Smooth muscle cell (in vitro differentiated cells): ENCODE data around the gene MS4A4A. TPM values are rescaled to one million over a fixed set of nuclear protein-coding genes. Genes with fewer than 3 reads are reported as not detected.

Experiments used
- DNase-seq: peaks from one replicate; lab custom pipeline; 2025; ENCODE audit not compliant: unreplicated experiment; lab: John Stamatoyannopoulos, UW
- H2AFZ ChIP-seq: fragments of 200-600 bp; sonication (generic); 2 replicates; pipeline ENCODE4 v1.6.0; 2016; ENCODE audit warnings: antibody characterized with exemption, low read depth, mild to moderate bottlenecking
- H3F3A ChIP-seq: fragments of 200-600 bp; sonication (generic); 2 replicates; pipeline ENCODE4 v1.6.0; 2017; ENCODE audit warnings: antibody characterized with exemption, low read depth
- H3K27ac ChIP-seq: fragments of 200-600 bp; sonication (generic); 2 replicates; pipeline ENCODE4 v1.5.1; 2016; ENCODE audit warnings: low read depth, mild to moderate bottlenecking
- H3K27me3 ChIP-seq: fragments of 200-600 bp; sonication (generic); 2 replicates; pipeline ENCODE4 v1.6.1; 2016; ENCODE audit warnings: low read depth, mild to moderate bottlenecking
- H3K36me3 ChIP-seq: fragments of 200-600 bp; sonication (generic); 2 replicates; pipeline ENCODE4 v1.5.1; 2016; ENCODE audit warnings: low read depth
- H3K4me1 ChIP-seq: fragments of 200-600 bp; sonication (generic); 2 replicates; pipeline ENCODE4 v1.5.1; 2016; ENCODE audit warnings: low read depth
- H3K4me2 ChIP-seq: fragments of 200-600 bp; sonication (generic); 2 replicates; pipeline ENCODE4 v1.6.0; 2016; ENCODE audit warnings: mild to moderate bottlenecking
- H3K4me3 ChIP-seq: fragments of 200-600 bp; sonication (generic); 2 replicates; pipeline ENCODE4 v1.5.1; 2016; ENCODE audit warnings: mild to moderate bottlenecking
- H3K79me2 ChIP-seq: fragments of 200-600 bp; sonication (generic); 2 replicates; pipeline ENCODE4 v1.6.0; 2016; ENCODE audit warnings: low read depth, mild to moderate bottlenecking
- H3K9ac ChIP-seq: fragments of 200-600 bp; sonication (generic); 2 replicates; pipeline ENCODE4 v1.6.0; 2016; ENCODE audit warnings: low read depth
- H3K9me3 ChIP-seq: fragments of 200-600 bp; sonication (generic); replicated peaks from 2 replicates; pipeline ENCODE4 v1.5.1; 2016; ENCODE audit warnings: low read depth
- H4K20me1 ChIP-seq: fragments of 200-600 bp; sonication (generic); 2 replicates; pipeline ENCODE4 v1.6.0; 2016; ENCODE audit warnings: low read depth
- CTCF ChIP-seq: fragments of 200-600 bp; sonication (generic); IDR thresholded peaks from 2 replicates; pipeline ENCODE4 v1.5.1; 2017; ENCODE audit warnings: borderline replicate concordance, mild to moderate bottlenecking, antibody characterized with exemption; ENCODE audit not compliant: insufficient read depth, poor library complexity, severe bottlenecking
- WGBS: methylation state at CpG from one replicate; pipeline ENCODE4 v1.1.7; 2016; ENCODE audit warnings: low lambda C conversion rate; 5-methylcytosine and 5-hydroxymethylcytosine counted together
- polyA plus RNA-seq: library from polyadenylated mRNA; unstranded; fragments of >200 nt; fragmentation: Nextera tagmentation; extraction: Ambion mirVana; gene quantifications from 2 replicates; pipeline ENCODE4 v1.2.1, GENCODE V29; 2016
- total RNA-seq: library from RNA; depleted of rRNA; stranded (reverse); fragments of >200 nt; gene quantifications from 2 replicates; pipeline ENCODE4 v1.2.3, GENCODE V29; 2014

MS4A4A gene
- total and polyA plus RNA-seq, 2 experiments from 2014 or later = not detected

- 79% methylated on average over 3 of the region's 3 CpGs for WGBS
- Histone ChIP-seq H4K20me1 (no peaks in the 10 kb centered on the region), H3K27ac (peak overlapping the region; percentile 8), H3K4me1 (no peaks in the 10 kb centered on the region), H3K9me3 (no peaks in the 10 kb centered on the region), H3K79me2 (no peaks in the 10 kb centered on the region), H2AFZ (no peak overlapping the region), H3K36me3 (no peaks in the 10 kb centered on the region), H3F3A (no peaks in the 10 kb centered on the region), H3K4me2 (no peak overlapping the region), H3K27me3 (no peaks in the 10 kb centered on the region), H3K9ac (no peak overlapping the region), H3K4me3 (no peak overlapping the region)
- DNase-seq = no peak
- TF ChIP-seq CTCF = no peak
These were observed 25.6 kb downstream of the MS4A4A start for GRCh38 chr11:60305906-60306619.

GRCh38 chr11:60307507-60308195, 27.2 kb downstream of the MS4A4A start:
- H4K20me1 ChIP-seq = no peaks in the 10 kb centered on the region
- no peaks in the 10 kb centered on the region for H3K27me3 ChIP-seq
- DNase-seq = no peak
- WGBS = 84% methylated on average over 3 of the region's 3 CpGs
- no peak overlapping the region for H2AFZ ChIP-seq
- TF ChIP-seq CTCF = no peak
- no peak overlapping the region for H3K9ac ChIP-seq
- no peaks in the 10 kb centered on the region for H3K36me3 ChIP-seq
- no peaks in the 10 kb centered on the region for H3K4me1 ChIP-seq
- no peaks in the 10 kb centered on the region for H3K9me3 ChIP-seq
- H3K79me2 ChIP-seq = no peaks in the 10 kb centered on the region
- no peak overlapping the region for H3K4me3 ChIP-seq
- no peak overlapping the region for H3K27ac ChIP-seq
- no peaks in the 10 kb centered on the region for H3F3A ChIP-seq
- no peak overlapping the region for H3K4me2 ChIP-seq

DNA sequence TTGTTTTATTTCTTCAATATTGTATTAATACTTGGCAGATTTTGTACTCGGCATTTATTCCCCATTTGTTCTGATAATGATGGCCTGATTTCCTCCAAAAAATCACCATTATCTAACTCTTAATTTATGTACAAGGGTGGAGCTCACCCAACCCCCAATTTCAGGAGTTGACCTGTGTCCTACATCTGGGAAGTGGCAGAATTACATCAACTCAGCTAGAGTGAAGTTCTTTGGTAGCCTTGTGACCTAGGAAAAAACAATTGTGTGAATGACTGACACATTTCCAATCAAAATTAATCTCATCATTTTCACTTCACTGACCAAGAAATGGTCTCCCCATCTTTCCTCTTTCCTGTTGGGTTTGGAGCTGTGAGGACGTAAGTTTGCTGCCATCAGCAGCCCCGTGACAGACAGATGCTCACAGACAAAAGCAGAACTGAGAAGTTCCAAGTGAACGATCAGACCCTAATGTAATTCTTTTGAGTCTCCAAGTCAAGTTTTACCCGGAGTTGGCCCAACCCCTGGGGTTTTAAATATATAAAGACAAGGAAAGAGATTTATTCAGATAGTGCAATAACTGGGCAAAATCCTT, 30.0 kb downstream of the MS4A4A start:
- TF ChIP-seq CTCF = no peak
- Histone ChIP-seq H3K27ac (no peak overlapping the region), H3K9ac (no peak overlapping the region), H3K9me3 (no peaks in the 10 kb centered on the region), H3K4me3 (no peak overlapping the region), H3K4me2 (no peak overlapping the region), H3F3A (no peaks in the 10 kb centered on the region), H3K27me3 (no peaks in the 10 kb centered on the region), H3K4me1 (no peaks in the 10 kb centered on the region), H3K36me3 (no peaks in the 10 kb centered on the region), H3K79me2 (no peaks in the 10 kb centered on the region), H4K20me1 (no peaks in the 10 kb centered on the region), H2AFZ (no peak overlapping the region)
- no peak for DNase-seq
- 63% methylated on average over 5 of the region's 5 CpGs for WGBS
